ENCODE measurements around the gene TEAD1. TPM values are rescaled to one million over a fixed set of nuclear protein-coding genes. Genes with fewer than 3 reads are reported as not detected.

TEAD1 gene
- total RNA-seq, 4 donors from 2014 or later = 184 to 272 (median 208) TPM

DNA sequence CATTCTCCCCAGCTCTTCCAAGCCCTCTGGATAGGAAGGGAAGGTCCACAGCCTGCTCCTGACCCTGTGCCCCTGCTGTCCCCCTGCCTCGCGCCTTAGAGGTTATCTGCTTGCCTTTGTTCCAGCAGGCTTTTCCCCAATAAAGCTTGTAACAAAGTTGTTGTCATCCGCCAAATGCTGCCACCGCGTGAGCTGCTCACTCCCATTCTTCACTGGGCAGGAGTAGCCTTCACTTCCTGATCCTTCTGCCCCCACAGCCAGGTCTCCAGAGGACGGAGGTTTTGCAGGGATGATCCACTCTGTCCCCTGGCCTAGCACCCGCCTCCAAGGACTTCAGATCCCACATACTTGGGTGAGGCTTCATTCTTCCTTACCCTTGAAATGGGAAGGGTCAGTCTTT, 240.9 kb downstream of the TEAD1 start:
- no peak overlapping the region for H3K4me3 ChIP-seq
- peaks cover 0 to 20% (median 0%) of the 10 kb centered on the region in 3 donors for H3K4me1 ChIP-seq
- no peak for TF ChIP-seq POLR2A (IDR thresholded peaks at IDR 0.05)
- 91 to 96% methylated on average over 3 to 5 of the region's 7 CpGs for WGBS, 2 donors (ENCODE audit: low coverage in 1 of 2)
- H3K27me3 ChIP-seq = no peaks in the 10 kb centered on the region
- ATAC-seq = no peak
- peaks cover 0 to 5% of the 10 kb centered on the region in 2 donors for H3K36me3 ChIP-seq
- H3K9me3 ChIP-seq = no peaks in the 10 kb centered on the region
- peak overlapping the region in 1 of 4 donors; percentile 58 for H3K27ac ChIP-seq

DNA sequence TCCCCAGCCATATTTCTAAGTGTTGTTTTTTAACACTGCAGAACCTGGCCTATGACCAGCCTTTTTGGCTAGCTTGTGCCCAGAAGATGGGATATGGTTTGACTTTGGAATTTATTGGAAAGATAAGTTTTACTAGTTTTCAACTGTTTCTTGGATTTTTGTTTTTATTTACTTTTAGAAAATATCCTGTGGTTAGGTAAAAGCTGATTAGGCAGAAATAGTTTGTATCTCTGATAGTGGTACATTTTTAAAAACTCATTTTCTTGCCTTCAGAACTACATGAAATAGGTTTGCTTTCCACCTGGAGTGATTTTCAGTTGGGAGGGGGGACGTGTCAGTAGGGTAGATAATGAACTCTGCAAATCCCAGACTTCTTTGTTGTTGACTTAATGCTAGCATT, 243.6 kb downstream of the TEAD1 start:
- H3K27me3 ChIP-seq = no peaks in the 10 kb centered on the region
- no peak for TF ChIP-seq POLR2AphosphoS5 (IDR thresholded peaks at IDR 0.05)
- TF ChIP-seq, protein P1, sequence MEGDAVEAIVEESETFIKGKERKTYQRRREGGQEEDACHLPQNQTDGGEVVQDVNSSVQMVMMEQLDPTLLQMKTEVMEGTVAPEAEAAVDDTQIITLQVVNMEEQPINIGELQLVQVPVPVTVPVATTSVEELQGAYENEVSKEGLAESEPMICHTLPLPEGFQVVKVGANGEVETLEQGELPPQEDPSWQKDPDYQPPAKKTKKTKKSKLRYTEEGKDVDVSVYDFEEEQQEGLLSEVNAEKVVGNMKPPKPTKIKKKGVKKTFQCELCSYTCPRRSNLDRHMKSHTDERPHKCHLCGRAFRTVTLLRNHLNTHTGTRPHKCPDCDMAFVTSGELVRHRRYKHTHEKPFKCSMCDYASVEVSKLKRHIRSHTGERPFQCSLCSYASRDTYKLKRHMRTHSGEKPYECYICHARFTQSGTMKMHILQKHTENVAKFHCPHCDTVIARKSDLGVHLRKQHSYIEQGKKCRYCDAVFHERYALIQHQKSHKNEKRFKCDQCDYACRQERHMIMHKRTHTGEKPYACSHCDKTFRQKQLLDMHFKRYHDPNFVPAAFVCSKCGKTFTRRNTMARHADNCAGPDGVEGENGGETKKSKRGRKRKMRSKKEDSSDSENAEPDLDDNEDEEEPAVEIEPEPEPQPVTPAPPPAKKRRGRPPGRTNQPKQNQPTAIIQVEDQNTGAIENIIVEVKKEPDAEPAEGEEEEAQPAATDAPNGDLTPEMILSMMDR (IDR thresholded peaks at IDR 0.05) = no peak
- no peak for TF ChIP-seq POLR2A (IDR thresholded peaks at IDR 0.05)
- TF ChIP-seq EP300 (IDR thresholded peaks at IDR 0.05) = no peak
- no peak overlapping the region for H3K27ac ChIP-seq
- WGBS, 2 donors (ENCODE audit: low coverage in 1 of 2) = 92 to 100% methylated on average over 1 of the region's 1 CpG
- H3K4me3 ChIP-seq = no peak overlapping the region
- ATAC-seq = no peak
- no peaks in the 10 kb centered on the region for H3K9me3 ChIP-seq
- peaks cover 0 to 20% (median 0%) of the 10 kb centered on the region in 3 donors for H3K4me1 ChIP-seq
- H3K36me3 ChIP-seq = peaks cover 0 to 2% of the 10 kb centered on the region in 2 donors

DNA sequence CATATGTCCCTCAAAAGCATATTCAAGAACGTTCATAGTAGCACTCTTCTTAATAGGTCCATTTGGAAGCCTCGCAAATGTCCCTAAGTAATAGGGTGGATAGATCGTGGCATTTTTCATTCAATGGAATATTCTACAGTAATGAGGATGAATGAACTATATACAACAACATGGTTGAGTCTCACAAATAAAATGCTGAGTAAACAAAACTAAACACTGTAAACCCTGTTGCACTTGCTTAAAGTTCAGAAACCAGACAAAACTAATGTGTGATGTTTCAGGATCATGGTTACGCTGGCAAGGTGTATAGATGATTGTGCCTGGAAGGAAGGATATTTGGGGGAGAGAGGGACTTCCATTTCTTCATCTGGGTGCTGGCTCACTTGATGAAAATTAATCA, 244.4 kb downstream of the TEAD1 start:
- Histone ChIP-seq H3K9me3 (no peaks in the 10 kb centered on the region), H3K27ac (no peak overlapping the region), H3K4me1 (peaks cover 0 to 20% (median 0%) of the 10 kb centered on the region in 3 donors), H3K4me3 (no peak overlapping the region), H3K27me3 (no peaks in the 10 kb centered on the region), H3K36me3 (no peaks in the 10 kb centered on the region)
- TF ChIP-seq EP300 (IDR thresholded peaks at IDR 0.05) (no peak), POLR2A (IDR thresholded peaks at IDR 0.05) (no peak), POLR2AphosphoS5 (IDR thresholded peaks at IDR 0.05) (no peak)
- TF ChIP-seq, protein P1 (IDR thresholded peaks at IDR 0.05) = no peak
- 87 to 98% methylated on average over 4 of the region's 4 CpGs for WGBS, 2 donors (ENCODE audit: low coverage in 1 of 2)
- no peak for ATAC-seq

DNA sequence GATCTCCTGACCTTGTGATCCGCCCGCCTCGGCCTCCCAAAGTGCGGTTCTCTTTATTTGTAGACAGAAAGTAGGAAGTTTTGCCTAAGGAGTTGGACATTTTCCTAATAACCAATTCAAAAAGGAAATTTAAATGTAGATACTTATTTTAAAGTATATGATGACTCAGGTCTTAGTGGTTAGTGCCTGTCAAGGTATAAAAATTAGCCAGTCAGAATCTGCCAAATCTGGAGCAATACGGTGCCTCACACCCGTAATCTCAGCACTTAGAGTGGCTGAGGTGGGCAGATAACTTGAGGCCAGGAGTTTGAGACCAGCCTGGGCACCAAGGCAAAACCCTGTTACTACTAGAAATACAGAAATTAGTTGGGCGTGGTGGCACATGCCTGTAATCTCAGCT, 248.2 kb downstream of the TEAD1 start:
- no peak overlapping the region for H3K4me3 ChIP-seq
- H3K4me1 ChIP-seq = no peaks in the 10 kb centered on the region
- no peaks in the 10 kb centered on the region for H3K27me3 ChIP-seq
- H3K36me3 ChIP-seq = peaks cover 0 to 28% of the 10 kb centered on the region in 2 donors
- no peak for TF ChIP-seq POLR2A (IDR thresholded peaks at IDR 0.05)
- TF ChIP-seq, protein P1 (IDR thresholded peaks at IDR 0.05) = no peak
- no peak for TF ChIP-seq POLR2AphosphoS5 (IDR thresholded peaks at IDR 0.05)
- no peak for TF ChIP-seq EP300 (IDR thresholded peaks at IDR 0.05)
- 90 to 92% methylated on average over 2 to 3 of the region's 7 CpGs for WGBS, 2 donors (ENCODE audit: low coverage in 1 of 2)
- no peaks in the 10 kb centered on the region for H3K9me3 ChIP-seq
- no peak overlapping the region for H3K27ac ChIP-seq
- ATAC-seq = no peak

DNA sequence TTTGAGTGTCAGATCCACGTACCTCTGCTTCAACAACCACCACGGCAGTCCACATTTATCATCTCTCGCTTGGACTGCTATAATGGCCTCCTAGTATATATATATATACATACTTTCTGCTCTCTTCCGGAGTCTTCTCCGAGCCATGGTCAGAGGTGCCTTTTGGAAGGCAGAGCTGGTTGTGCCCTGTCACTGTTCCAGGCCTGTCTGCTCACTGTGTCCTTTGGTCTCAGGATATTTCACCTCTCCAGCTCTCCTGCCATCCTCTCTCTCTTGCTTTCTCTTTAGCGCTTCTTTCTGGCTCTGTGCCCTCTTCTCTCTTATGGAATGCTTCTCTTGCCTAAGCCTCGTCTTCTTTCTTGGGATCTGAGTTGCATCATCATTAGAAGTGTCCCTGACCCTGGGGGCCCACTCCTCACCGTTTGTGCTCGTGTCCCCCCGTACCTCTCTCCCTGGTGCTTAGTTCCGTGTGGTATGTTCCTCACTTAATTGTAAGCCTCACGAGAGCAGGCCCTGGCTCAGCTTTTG, 248.8 kb downstream of the TEAD1 start:
- WGBS, 2 donors (ENCODE audit: low coverage in 1 of 2) = 78 to 80% methylated on average over 6 to 9 of the region's 12 CpGs
- ATAC-seq = no peak

More for the DNA sequence above, 248.8 kb downstream of the TEAD1 start:
- Histone ChIP-seq H3K27me3 (no peaks in the 10 kb centered on the region), H3K4me3 (no peak overlapping the region), H3K36me3 (peaks cover 0 to 29% of the 10 kb centered on the region in 2 donors), H3K27ac (no peak overlapping the region), H3K9me3 (no peaks in the 10 kb centered on the region), H3K4me1 (no peaks in the 10 kb centered on the region)
- TF ChIP-seq, protein P1 (IDR thresholded peaks at IDR 0.05) = no peak
- TF ChIP-seq EP300 (IDR thresholded peaks at IDR 0.05) (no peak), POLR2AphosphoS5 (IDR thresholded peaks at IDR 0.05) (no peak), POLR2A (IDR thresholded peaks at IDR 0.05) (no peak)

Data from gastroesophageal sphincter (tissue), 4 donors.